ENCODE results near the gene ADAMTS7. TPM values are rescaled to one million over a fixed set of nuclear protein-coding genes. Genes with fewer than 3 reads are reported as not detected.
"Not testable (repeated sequence)": the region's sequence is repeated elsewhere in the genome, so short reads cannot be mapped to it uniquely, and the experiment has no call there.

The ADAMTS7 gene
- total and polyA plus RNA-seq, 2 donors (not counting 1 experiment from before 2014, with no cell fraction given) = 7.9 TPM

DNA sequence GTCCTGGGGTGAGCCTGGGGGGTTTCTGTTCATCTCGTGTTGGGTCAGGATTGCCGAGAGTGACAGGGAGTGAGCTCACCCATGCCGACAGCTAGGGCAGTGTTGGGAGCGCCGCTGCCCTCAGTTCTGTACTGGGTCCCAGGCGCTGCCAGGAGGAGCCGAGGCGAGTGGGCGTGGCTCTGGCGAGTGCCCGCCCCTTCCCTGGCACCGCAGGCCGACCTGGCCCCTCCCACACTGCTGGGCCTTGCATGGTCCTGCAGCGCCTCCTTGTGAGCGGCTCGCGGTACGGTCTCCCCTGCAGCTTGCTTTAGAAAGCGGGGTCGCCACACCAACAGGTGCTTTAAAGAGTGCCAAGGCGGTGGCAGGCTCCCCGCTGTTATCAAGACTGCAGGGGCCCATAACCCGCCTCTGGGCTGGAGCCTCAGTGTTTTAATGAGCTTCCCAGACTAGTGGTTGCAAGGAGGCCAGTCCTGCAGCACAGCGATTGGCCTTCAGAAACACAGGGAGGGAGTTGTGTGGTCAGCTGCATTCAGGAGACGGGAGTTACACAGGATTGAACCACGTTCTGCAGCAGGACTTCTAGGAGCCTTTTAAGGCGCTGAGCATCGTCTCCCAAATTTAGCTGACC lies 60.2 kb downstream of the ADAMTS7 start:
- peak; percentile 80 to 85 for DNase-seq (ENCODE audit: low read depth in 2 of 2)
- H3K27me3 ChIP-seq (ENCODE audit: control insufficient read depth, insufficient read depth, low read length); H4K20me1 ChIP-seq (ENCODE audit: control insufficient read depth, extremely low read depth, insufficient read depth, low read length); H2AFZ ChIP-seq (ENCODE audit: low read length); H3K36me3 ChIP-seq (ENCODE audit: control insufficient read depth, insufficient read depth, low read length); H3K4me1 ChIP-seq (ENCODE audit: control insufficient read depth, extremely low read depth, insufficient read depth, low read length); H3K9me3 ChIP-seq (ENCODE audit: control insufficient read depth, insufficient read depth, low read depth, low read length); H3K27ac ChIP-seq (ENCODE audit: insufficient read depth, low read length); H3K79me2 ChIP-seq (ENCODE audit: control insufficient read depth, insufficient read depth, low read length); H3K9ac ChIP-seq (ENCODE audit: insufficient read depth, low read length): not testable (repeated sequence)
- TF ChIP-seq, protein P1, sequence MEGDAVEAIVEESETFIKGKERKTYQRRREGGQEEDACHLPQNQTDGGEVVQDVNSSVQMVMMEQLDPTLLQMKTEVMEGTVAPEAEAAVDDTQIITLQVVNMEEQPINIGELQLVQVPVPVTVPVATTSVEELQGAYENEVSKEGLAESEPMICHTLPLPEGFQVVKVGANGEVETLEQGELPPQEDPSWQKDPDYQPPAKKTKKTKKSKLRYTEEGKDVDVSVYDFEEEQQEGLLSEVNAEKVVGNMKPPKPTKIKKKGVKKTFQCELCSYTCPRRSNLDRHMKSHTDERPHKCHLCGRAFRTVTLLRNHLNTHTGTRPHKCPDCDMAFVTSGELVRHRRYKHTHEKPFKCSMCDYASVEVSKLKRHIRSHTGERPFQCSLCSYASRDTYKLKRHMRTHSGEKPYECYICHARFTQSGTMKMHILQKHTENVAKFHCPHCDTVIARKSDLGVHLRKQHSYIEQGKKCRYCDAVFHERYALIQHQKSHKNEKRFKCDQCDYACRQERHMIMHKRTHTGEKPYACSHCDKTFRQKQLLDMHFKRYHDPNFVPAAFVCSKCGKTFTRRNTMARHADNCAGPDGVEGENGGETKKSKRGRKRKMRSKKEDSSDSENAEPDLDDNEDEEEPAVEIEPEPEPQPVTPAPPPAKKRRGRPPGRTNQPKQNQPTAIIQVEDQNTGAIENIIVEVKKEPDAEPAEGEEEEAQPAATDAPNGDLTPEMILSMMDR (conservative IDR thresholded peaks at IDR 0.05 in 1 of 2, IDR thresholded peaks at IDR 0.05 in 1 of 2; ENCODE audit: low read depth in 1 of 2, low read length in 2 of 2) = peak; percentile 57 to 76
- Histone ChIP-seq H3K4me3 (replicated peaks in 1 of 4; ENCODE audit: control extremely low read depth in 1 of 4, insufficient read depth in 1 of 4, low read depth in 3 of 4, low read length in 4 of 4) (peak overlapping the region in 2 of 4 experiments; percentile 11 to 32), H3K4me2 (ENCODE audit: extremely low read depth, insufficient read depth, low read length) (peak overlapping the region; percentile 64)

DNA sequence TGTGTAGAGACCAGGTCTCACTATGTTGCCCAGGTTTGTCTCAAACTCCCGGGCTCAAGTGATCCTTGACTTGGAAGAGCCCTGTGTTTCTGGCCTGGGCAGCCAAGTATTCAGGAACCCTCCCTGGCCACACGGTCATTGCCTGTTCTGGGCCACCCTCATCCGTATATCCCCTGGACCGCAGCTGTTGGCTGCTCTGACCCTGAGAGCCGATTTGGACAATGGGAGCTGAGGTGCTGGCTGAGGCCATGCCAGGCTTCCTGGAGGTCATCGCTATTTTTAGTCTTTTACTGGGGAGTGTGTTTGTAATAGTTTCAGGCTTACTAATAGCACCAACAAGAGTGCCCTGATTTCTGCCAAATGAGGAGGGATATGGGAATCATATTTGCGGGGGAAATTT lies 60.7 kb downstream of the ADAMTS7 start:
- Histone ChIP-seq H3K27ac (ENCODE audit: insufficient read depth, low read length) (no peak overlapping the region), H3K4me1 (ENCODE audit: control insufficient read depth, extremely low read depth, insufficient read depth, low read length) (peaks cover 3% of the 10 kb centered on the region), H3K9me3 (ENCODE audit: control insufficient read depth, insufficient read depth, low read depth, low read length) (no peaks in the 10 kb centered on the region), H3K36me3 (ENCODE audit: control insufficient read depth, insufficient read depth, low read length) (no peaks in the 10 kb centered on the region), H3K4me3 (replicated peaks in 1 of 4; ENCODE audit: control extremely low read depth in 1 of 4, insufficient read depth in 1 of 4, low read depth in 3 of 4, low read length in 4 of 4) (peak overlapping the region in 2 of 4 experiments; percentile 11 to 32), H3K4me2 (ENCODE audit: extremely low read depth, insufficient read depth, low read length) (peak overlapping the region; percentile 64), H3K79me2 (ENCODE audit: control insufficient read depth, insufficient read depth, low read length) (no peaks in the 10 kb centered on the region), H3K27me3 (ENCODE audit: control insufficient read depth, insufficient read depth, low read length) (no peaks in the 10 kb centered on the region), H4K20me1 (ENCODE audit: control insufficient read depth, extremely low read depth, insufficient read depth, low read length) (no peaks in the 10 kb centered on the region), H3K9ac (ENCODE audit: insufficient read depth, low read length) (no peak overlapping the region), H2AFZ (ENCODE audit: low read length) (no peak overlapping the region)
- no peak for TF ChIP-seq EZH2 (IDR thresholded peaks at IDR 0.05; ENCODE audit: low read length, missing control alignments)
- TF ChIP-seq, protein P1 (conservative IDR thresholded peaks at IDR 0.05 in 1 of 2, IDR thresholded peaks at IDR 0.05 in 1 of 2; ENCODE audit: low read depth in 1 of 2, low read length in 2 of 2) = no peak
- DNase-seq (ENCODE audit: low read depth in 2 of 2) = peak in 1 of 2 donors; percentile 12

DNA sequence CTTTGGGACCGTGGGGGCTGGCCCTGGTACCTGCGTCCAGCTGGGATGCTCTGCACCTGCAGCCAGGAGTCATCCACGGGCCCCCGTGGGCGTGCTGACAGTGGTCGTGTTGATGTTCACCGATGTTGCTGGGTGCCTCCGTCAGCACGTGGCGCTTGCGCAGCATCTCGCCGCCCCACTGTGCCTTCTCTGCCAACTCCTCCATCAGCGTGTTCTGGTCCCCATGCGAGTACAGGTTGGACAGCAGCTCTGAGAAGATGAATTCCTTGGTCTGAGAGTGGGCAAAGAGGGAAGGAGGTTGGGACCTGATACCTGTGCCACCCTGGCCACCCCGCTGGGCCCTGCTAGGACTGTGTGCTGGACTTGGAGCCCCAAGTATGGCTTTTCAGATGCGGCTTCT lies 61.4 kb downstream of the ADAMTS7 start:
- no peak for TF ChIP-seq EZH2 (IDR thresholded peaks at IDR 0.05; ENCODE audit: low read length, missing control alignments)
- TF ChIP-seq, protein P1 (conservative IDR thresholded peaks at IDR 0.05 in 1 of 2, IDR thresholded peaks at IDR 0.05 in 1 of 2; ENCODE audit: low read depth in 1 of 2, low read length in 2 of 2) = no peak
- Histone ChIP-seq H2AFZ (ENCODE audit: low read length) (no peak overlapping the region), H3K27me3 (ENCODE audit: control insufficient read depth, insufficient read depth, low read length) (no peaks in the 10 kb centered on the region), H3K4me2 (ENCODE audit: extremely low read depth, insufficient read depth, low read length) (no peak overlapping the region), H3K9ac (ENCODE audit: insufficient read depth, low read length) (no peak overlapping the region), H3K4me1 (ENCODE audit: control insufficient read depth, extremely low read depth, insufficient read depth, low read length) (peaks cover 3% of the 10 kb centered on the region), H3K36me3 (ENCODE audit: control insufficient read depth, insufficient read depth, low read length) (no peaks in the 10 kb centered on the region), H3K4me3 (replicated peaks in 1 of 4; ENCODE audit: control extremely low read depth in 1 of 4, insufficient read depth in 1 of 4, low read depth in 3 of 4, low read length in 4 of 4) (no peak overlapping the region), H3K9me3 (ENCODE audit: control insufficient read depth, insufficient read depth, low read depth, low read length) (no peaks in the 10 kb centered on the region), H4K20me1 (ENCODE audit: control insufficient read depth, extremely low read depth, insufficient read depth, low read length) (no peaks in the 10 kb centered on the region), H3K27ac (ENCODE audit: insufficient read depth, low read length) (no peak overlapping the region), H3K79me2 (ENCODE audit: control insufficient read depth, insufficient read depth, low read length) (no peaks in the 10 kb centered on the region)
- no peak for DNase-seq (ENCODE audit: low read depth in 2 of 2)

DNA sequence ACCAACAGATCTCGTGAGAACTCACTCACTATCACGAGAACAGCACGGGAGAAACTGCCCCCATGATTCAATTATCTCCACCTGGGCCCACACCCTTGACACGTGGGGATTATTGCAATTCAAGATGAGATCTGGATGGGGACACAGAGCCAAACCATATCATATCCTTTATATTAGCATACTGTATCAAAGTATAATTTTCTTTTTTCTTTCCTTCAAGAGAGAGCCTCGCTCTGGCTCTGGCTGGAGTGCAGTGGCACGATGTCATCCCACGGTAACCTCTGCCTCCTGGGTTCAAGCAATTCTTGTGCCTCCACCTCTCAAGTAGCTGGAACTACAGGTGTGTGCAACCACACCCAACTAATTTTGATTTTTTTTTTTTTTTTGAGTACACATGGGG lies 63.4 kb downstream of the ADAMTS7 start:
- not testable (repeated sequence) for H2AFZ ChIP-seq (ENCODE audit: low read length); H3K79me2 ChIP-seq (ENCODE audit: control insufficient read depth, insufficient read depth, low read length); H3K9me3 ChIP-seq (ENCODE audit: control insufficient read depth, insufficient read depth, low read depth, low read length); H3K9ac ChIP-seq (ENCODE audit: insufficient read depth, low read length); H3K4me2 ChIP-seq (ENCODE audit: extremely low read depth, insufficient read depth, low read length); H3K27ac ChIP-seq (ENCODE audit: insufficient read depth, low read length); H3K27me3 ChIP-seq (ENCODE audit: control insufficient read depth, insufficient read depth, low read length); H4K20me1 ChIP-seq (ENCODE audit: control insufficient read depth, extremely low read depth, insufficient read depth, low read length); H3K36me3 ChIP-seq (ENCODE audit: control insufficient read depth, insufficient read depth, low read length); H3K4me1 ChIP-seq (ENCODE audit: control insufficient read depth, extremely low read depth, insufficient read depth, low read length); H3K4me3 ChIP-seq (replicated peaks in 1 of 4; ENCODE audit: control extremely low read depth in 1 of 4, insufficient read depth in 1 of 4, low read depth in 3 of 4, low read length in 4 of 4); DNase-seq (ENCODE audit: low read depth in 2 of 2)

DNA sequence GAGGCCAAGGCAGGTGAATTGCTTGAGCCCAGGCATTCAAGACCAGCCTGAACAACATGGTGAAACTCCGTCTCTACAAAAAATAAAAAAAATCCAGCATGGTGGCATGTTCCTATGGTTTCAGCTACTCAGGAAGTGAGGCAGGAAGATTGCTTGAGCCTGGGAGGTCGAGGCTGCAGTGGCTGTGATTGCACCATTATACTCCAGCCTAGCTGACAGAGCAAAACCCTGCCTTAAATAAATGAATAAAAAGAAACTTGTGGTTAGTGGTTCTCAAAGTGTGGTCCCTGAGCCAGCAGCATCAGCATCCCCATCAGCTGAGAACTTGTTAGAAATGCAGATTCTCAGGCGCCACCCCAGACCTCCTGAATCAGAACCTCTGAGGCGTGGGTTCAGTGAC lies 69.6 kb downstream of the ADAMTS7 start:
- not testable (repeated sequence) for H3K9me3 ChIP-seq (ENCODE audit: control insufficient read depth, insufficient read depth, low read depth, low read length); H3K27me3 ChIP-seq (ENCODE audit: control insufficient read depth, insufficient read depth, low read length); H3K4me3 ChIP-seq (replicated peaks in 1 of 4; ENCODE audit: control extremely low read depth in 1 of 4, insufficient read depth in 1 of 4, low read depth in 3 of 4, low read length in 4 of 4); H3K79me2 ChIP-seq (ENCODE audit: control insufficient read depth, insufficient read depth, low read length); H3K4me2 ChIP-seq (ENCODE audit: extremely low read depth, insufficient read depth, low read length); H3K36me3 ChIP-seq (ENCODE audit: control insufficient read depth, insufficient read depth, low read length); H3K27ac ChIP-seq (ENCODE audit: insufficient read depth, low read length); H3K4me1 ChIP-seq (ENCODE audit: control insufficient read depth, extremely low read depth, insufficient read depth, low read length); DNase-seq (ENCODE audit: low read depth in 2 of 2); H2AFZ ChIP-seq (ENCODE audit: low read length); H4K20me1 ChIP-seq (ENCODE audit: control insufficient read depth, extremely low read depth, insufficient read depth, low read length); H3K9ac ChIP-seq (ENCODE audit: insufficient read depth, low read length)

Data from fibroblast of lung (primary cell).